ENCODE data around the gene RGPD5.
"Not testable (repeated sequence)": the region's sequence is repeated elsewhere in the genome, so short reads cannot be mapped to it uniquely, and the experiment has no call there.

- not testable (repeated sequence) for TF ChIP-seq EZH2 (IDR thresholded peaks at IDR 0.05; ENCODE audit: low read length, unreplicated experiment)
- TF ChIP-seq, protein P1, sequence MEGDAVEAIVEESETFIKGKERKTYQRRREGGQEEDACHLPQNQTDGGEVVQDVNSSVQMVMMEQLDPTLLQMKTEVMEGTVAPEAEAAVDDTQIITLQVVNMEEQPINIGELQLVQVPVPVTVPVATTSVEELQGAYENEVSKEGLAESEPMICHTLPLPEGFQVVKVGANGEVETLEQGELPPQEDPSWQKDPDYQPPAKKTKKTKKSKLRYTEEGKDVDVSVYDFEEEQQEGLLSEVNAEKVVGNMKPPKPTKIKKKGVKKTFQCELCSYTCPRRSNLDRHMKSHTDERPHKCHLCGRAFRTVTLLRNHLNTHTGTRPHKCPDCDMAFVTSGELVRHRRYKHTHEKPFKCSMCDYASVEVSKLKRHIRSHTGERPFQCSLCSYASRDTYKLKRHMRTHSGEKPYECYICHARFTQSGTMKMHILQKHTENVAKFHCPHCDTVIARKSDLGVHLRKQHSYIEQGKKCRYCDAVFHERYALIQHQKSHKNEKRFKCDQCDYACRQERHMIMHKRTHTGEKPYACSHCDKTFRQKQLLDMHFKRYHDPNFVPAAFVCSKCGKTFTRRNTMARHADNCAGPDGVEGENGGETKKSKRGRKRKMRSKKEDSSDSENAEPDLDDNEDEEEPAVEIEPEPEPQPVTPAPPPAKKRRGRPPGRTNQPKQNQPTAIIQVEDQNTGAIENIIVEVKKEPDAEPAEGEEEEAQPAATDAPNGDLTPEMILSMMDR (conservative IDR thresholded peaks at IDR 0.05; ENCODE audit: low read depth, low read length), result not testable (repeated sequence)
Observed at GRCh38 chr2:109905796-109906195, 111.7 kb downstream of the RGPD5 start.

All from PC-3 (cell line).